HG03066 (cell line): ENCODE results near the gene STK17B.

ENCODE experiments used
- ATAC-seq: cut with Tn5 transposase; IDR thresholded peaks from one replicate; pipeline ENCODE4 v1.9.1; 2021; ENCODE audit warnings: low read depth; ENCODE audit not compliant: unreplicated experiment

The STK17B gene

GRCh38 chr2:196186266-196186980, 15.0 kb upstream of the STK17B start:
- ATAC-seq, result no peak

GRCh38 chr2:196184921-196185320, 13.5 kb upstream of the STK17B start:
- no peak for ATAC-seq

- ATAC-seq, result no peak
Measured at GRCh38 chr2:196183528-196184231, 12.3 kb upstream of the STK17B start.

GRCh38 chr2:196183172-196183473, 11.7 kb upstream of the STK17B start:
- peak; percentile 11 for ATAC-seq

GRCh38 chr2:196182439-196183171, 11.2 kb upstream of the STK17B start:
- peak; percentile 91 for ATAC-seq

- ATAC-seq, result no peak
Measured at GRCh38 chr2:196181484-196181883, 10.1 kb upstream of the STK17B start.

GRCh38 chr2:196177124-196177523, 5.7 kb upstream of the STK17B start:
- no peak for ATAC-seq

- peak; percentile 59 for ATAC-seq
Measured at GRCh38 chr2:196176142-196176738, 4.9 kb upstream of the STK17B start.

- no peak for ATAC-seq
Measured at GRCh38 chr2:196174404-196174803, 3.0 kb upstream of the STK17B start.

- ATAC-seq, result no peak
Measured at GRCh38 chr2:196173505-196173904, 2.1 kb upstream of the STK17B start.

- no peak for ATAC-seq
Measured at GRCh38 chr2:196172951-196173350, 1.6 kb upstream of the STK17B start.

- ATAC-seq, result no peak
Measured at GRCh38 chr2:196171946-196172345, 568 bp upstream of the STK17B start.

- peak; percentile 6 for ATAC-seq
Measured at GRCh38 chr2:196170606-196171247, 651 bp downstream of the STK17B start.

GRCh38 chr2:196170213-196170605, 1.2 kb downstream of the STK17B start:
- ATAC-seq, result peak; percentile 17

- no peak for ATAC-seq
Measured at GRCh38 chr2:196169516-196169915, 1.9 kb downstream of the STK17B start.

- no peak for ATAC-seq
Measured at GRCh38 chr2:196168181-196168580, 3.2 kb downstream of the STK17B start.

GRCh38 chr2:196167666-196168065, 3.7 kb downstream of the STK17B start:
- no peak for ATAC-seq

- ATAC-seq, result no peak
Measured at GRCh38 chr2:196166876-196167275, 4.5 kb downstream of the STK17B start.

GRCh38 chr2:196165016-196165415, 6.4 kb downstream of the STK17B start:
- no peak for ATAC-seq

- ATAC-seq, result no peak
Measured at GRCh38 chr2:196163285-196163684, 8.1 kb downstream of the STK17B start.
